GM18861 (cell line): Measurements from ENCODE around the gene PHETA2.

Experiments used
- ATAC-seq: cut with Tn5 transposase; IDR thresholded peaks from one replicate; pipeline ENCODE4 v1.9.1; 2021; ENCODE audit not compliant: unreplicated experiment

Gene PHETA2, protein sequence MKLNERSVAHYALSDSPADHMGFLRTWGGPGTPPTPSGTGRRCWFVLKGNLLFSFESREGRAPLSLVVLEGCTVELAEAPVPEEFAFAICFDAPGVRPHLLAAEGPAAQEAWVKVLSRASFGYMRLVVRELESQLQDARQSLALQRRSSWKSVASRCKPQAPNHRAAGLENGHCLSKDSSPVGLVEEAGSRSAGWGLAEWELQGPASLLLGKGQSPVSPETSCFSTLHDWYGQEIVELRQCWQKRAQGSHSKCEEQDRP

DNA sequence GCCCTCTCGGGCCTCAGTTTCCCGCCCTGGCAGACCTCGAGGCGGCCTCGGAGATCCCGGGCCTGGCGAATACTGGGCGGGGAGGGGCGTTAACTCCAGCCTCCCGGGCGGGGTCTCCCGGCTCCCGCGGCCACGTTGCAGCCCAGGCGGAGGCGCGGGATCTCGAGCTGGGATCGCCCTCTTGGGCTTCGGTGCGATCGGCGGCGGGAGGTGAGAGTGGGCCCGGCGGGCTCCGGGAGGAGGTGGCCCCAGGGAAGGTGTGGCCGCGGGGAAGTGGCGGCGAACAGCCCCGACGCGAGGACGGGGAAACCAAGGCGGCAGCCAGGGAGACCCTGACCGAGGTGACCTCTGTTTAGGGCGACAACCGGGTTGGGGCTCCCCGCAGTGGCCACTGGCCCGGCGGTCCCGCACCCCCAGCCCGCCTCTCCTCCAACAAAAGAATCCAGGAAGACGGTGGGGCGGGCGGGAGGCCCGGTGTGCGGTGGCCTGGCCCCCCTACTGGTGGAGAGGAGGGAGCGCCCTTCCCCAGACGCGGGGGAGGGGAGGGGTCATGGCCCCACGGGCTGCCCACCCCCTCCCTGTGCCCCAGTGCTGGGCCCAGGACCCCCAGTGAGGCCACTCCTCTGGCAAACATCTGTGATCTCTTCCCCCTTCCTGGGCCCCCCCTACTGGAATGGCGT lies at the start of gene PHETA2:
TSS of gene PHETA2 (plus strand) at position 117 of the 680 bp plus-strand sequence. CDS start 3,046 bp downstream, outside the sequence.
- ATAC-seq, result no peak

DNA sequence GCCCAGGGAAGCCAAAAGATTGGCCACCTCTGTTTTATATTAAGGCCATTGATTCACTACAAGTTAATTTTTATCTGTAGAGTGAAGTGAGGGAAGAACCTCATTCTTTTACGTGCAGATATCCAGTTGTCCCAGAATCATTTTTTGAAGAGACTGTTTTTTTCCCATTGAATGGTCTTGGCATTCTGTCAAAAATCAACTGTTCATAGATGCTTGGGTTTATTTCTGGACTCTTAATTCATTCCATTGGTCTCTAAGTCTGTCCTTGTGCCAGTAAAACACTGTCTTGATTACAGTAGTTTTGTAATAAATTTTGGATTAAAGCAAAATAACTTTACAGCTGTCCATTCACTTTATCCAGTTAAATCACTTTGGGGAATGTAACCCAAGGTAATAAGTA lies 48.6 kb upstream of the PHETA2 start:
- no peak for ATAC-seq

DNA sequence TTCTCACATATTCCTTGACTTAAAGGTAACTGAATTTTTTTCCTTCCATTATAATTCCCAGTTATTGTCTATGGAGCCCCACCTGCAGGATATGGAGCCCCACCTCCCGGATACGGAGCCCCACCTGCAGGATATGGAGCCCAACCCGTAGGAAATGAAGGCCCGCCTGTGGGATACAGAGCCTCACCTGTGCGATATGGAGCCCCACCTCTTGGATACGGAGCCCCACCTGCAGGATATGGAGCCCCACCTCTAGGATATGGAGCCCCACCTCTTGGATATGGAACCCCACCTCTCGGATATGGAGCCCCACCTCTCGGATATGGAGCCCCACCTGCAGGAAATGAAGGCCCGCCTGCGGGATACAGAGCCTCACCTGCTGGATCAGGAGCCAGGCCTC lies 47.3 kb upstream of the PHETA2 start:
- ATAC-seq, result no peak

DNA sequence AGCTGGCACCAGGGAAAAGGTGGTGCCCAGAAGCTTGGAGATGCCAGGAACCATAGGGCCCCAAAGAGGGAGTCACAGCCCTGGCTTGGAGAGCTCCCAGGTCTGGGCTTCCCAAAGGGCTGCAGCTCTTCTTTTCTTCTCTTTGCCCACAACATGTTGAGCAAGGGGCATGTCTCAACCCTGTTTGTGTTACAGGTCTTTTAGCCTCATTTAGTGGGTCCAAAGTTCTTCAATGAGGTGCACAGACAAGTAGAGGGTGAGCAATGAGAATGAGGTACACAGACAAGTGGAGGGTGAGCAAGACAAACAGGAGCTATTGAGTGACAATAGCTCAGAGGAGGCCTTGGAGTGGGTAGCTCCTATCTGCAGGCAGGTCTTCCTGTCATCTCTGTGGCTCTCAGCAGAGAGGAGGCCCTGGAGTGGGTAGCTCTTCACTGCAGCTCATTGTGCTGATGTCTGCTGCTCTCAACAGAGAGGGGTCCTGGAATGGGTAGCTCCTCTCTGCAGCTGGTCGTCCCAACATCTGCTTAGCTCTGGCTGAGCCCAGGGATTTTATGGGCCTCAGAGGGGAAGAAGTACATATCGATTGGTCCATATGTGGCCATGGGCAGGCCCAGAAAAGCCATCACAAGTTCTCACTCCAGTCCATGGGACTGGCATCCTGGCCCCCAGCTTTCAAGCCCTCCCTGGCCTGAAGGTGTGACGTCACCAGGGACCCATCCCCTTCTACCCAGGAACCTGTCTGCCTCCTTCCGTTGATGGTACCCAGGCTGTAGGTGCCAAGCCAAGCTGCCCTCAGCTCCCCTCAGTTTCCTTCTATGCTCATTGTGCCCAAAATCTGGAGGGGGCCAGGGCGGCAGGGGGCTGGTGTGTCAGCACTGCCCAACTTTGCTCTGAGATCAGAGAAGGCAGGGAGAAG lies 40.5 kb upstream of the PHETA2 start:
- no peak for ATAC-seq

DNA sequence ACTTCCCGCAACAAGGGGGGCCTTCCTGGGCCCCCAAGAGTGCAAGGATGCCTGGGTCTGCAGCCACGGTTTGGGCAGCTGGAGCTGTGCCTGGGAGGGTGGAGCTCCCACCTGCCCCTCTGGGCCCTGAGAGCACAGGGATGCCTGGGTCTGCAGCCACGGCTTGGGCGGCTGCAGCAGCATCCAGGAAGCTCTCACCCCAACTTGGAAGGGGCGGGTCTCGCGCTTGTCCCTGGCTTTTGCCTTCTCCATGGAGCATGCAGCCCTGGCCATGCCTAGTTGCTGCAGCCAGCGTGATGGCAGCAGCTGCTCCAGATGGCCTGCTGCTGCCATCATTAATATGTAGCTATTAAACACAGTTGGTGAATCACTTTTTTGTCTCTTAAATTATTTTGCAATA lies 38.8 kb upstream of the PHETA2 start:
- ATAC-seq, result no peak

DNA sequence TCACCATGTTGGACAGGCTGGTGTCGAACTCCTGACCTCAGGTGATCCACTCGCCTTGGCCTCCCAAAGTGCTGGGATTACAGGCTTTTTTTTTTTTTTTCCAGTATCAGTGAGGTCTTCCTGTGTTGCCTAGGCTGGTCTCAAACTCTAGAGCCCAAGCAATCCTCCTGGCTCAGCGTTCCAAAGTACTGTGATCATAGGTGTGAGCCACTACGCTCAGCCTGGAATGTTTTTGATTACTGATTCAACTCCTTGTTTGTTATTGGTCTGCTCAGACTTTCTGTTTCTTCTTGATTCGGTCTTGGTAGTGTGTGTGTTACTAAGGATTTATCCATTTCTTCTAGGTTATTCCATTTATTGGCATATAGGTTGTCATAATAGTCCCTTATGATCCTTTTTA lies 34.8 kb upstream of the PHETA2 start:
- ATAC-seq, result no peak

DNA sequence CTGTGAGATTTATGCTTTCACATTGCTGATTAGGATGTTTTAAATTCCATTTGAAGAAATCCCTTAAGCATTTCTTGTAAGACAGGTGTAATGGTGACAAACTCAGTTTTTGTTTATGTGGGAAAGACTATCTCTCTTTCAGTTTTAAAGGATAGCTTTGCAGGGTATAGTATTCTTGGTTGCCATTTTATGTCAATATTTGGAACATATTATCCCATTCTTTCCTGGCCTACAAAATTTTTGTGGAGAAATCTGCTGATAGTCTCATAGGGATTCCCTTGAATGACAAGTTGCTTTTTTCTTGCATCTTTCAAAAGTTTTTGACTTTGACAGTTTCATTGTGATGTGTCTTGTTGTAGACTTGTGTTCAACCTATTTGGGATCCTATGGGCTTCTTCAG lies 32.3 kb upstream of the PHETA2 start:
- no peak for ATAC-seq

DNA sequence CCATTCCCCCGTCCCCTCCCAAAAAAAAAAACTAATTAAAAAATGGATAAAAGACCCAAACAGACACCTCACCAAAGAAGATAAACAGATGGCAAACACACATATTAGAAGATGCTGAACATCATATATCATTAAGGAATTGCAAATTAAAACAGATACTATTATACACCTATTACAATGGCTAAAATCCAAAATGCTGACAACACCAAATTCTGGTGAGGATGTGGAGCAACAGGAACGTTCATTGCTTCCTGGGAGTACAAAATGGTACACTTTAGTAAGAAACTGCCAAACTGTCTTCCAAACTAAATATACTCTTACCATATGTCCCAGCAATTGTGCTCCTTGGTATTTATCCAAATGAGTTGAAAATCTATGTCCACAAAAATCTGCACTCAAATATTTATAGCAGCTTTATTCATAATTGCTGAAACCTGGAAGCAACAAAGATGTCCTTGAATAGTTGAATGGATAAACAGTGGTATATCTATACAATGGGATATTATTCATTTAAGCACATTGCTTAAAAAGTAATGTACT lies 23.3 kb upstream of the PHETA2 start:
- no peak for ATAC-seq

DNA sequence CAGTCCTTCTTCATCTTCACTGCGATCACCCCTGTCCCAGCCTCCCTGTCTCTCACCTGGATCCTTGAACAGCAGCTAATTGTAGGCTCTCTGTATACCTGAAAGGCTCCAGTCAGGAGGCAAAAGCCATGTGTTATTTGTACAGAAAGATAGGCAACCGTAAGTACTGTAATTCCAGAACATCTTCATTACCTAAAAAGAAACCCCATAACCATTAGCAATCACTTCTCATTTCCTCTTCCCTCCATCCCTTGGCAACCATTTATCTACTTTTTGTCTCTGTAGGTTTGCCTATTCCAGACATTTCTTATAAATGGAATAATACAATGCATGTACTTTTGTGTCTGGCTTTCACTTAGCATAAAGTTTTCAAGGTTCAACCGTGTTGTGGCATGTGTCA lies 21.3 kb upstream of the PHETA2 start:
- no peak for ATAC-seq

DNA sequence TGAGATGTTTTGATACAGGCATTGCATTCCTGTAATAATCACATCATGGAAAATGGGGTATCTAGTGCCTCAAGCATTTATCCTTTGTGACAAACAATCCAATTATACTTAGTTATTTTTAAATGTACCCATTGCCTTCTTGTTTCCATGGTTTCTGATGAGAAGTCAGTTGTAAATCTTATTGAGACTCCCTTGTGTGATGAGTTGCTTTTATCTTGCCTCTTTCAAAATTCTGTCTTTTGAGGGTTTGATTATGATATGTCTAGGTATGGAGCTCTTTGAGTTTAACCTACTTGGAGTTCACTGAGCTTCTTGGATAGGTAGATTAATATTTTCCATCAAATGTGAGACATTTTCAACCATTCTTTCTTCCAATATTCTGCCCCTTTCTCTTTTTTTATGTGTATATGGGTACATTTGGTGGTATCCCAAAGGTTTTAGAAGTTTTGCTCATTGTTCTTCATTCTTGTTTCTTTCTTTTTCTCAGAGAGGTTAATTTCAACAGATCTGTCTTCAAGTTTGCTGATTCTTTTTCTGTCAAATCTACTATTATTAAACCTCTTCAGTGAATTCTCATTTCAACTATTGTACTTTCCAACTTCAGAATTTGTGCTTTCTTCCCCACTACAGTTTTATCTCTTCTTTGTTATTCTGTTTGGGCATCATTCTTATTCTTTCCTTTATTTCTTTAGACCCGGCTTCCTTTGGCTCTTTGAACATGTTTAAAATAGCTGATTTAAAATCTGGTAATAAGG lies 17.1 kb upstream of the PHETA2 start:
- ATAC-seq, result no peak

DNA sequence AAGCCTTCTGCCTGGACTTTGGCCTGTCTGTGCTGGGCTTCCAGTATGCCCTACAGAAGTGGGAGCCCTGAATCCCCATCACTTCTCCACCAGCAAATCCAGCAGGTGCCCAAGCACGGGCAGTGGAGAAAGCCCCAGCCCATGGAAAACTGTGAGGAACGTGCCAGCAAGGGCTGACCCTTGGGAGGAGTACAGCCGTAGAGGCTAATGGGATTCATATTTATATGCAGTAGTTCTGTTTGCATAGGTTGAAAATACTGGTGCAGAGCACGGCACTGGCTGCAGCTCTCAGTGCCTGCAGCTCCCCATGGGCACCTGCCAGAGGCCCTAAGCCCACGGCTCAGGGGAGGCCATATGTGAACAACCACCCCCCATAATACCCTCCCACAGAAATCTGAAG lies 13.6 kb upstream of the PHETA2 start:
- no peak for ATAC-seq

DNA sequence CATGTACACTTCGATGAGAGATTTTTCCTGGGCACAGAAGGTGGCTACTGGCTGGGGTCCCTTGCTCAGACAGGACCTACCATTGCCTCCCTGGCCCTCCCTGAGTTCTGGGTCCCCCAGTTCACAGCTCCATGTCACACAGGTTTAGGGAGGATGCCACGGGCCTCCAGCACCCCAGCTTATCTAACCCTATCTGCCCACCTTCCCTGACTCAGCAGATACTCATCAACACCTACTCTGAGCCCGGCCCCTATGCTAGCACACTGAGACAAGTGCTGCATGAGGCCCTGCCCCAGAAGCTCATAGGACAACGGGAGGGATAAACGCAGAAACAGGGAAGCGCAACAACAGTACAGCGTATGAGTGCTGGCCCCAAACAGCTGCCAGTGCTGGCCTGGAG lies 13.0 kb upstream of the PHETA2 start:
- ATAC-seq, result no peak

DNA sequence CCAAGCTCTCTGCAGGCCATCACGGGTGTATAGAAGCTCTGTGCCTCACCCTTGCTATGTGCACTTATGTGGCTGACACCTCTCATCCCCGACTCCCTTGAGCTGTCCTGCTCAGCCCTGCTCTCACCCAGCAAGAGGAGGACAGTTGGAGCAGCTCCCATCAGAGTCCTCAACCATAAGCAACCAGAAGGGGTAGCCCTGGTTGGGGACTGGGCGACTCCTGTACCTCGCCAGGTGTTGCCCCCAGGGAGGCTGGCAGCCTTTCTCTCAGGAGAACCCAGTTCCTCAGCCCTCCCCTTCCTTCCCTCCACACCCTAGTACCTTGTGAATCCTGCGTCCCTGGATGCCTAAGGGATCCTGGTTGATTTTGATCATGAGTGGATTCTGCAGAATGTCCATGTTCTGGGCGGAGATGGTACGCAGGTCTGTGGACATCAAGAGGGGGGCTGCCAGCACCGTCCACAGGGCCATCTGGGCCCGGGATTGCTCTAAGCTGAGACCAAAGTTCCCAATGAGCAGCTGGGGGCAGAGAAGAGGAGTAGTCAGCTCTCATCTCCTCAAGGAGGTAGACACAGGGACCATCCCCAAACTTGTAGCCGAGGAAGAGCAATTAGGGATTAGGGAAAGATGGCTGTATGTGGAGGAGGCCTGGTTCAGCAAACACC lies 11.4 kb upstream of the PHETA2 start:
- no peak for ATAC-seq

DNA sequence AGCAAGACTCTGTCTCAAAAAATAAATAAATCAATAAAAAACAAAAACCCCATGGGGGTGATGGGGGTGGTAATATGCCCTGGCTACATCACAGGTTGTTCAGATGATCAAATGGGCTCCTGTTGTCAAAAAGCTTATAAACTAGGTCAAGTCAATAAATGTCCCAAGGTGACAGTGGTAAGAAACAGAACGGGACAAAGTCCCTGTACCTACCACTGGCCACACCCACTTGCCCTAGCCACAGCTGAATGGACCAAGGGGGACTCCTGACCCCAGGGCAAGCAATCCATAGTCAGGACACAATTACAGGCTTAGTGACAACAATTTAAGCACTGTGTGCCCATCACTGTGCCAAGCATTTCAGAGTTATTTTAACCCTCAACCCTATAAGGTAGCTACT lies 9.4 kb upstream of the PHETA2 start:
- no peak for ATAC-seq

DNA sequence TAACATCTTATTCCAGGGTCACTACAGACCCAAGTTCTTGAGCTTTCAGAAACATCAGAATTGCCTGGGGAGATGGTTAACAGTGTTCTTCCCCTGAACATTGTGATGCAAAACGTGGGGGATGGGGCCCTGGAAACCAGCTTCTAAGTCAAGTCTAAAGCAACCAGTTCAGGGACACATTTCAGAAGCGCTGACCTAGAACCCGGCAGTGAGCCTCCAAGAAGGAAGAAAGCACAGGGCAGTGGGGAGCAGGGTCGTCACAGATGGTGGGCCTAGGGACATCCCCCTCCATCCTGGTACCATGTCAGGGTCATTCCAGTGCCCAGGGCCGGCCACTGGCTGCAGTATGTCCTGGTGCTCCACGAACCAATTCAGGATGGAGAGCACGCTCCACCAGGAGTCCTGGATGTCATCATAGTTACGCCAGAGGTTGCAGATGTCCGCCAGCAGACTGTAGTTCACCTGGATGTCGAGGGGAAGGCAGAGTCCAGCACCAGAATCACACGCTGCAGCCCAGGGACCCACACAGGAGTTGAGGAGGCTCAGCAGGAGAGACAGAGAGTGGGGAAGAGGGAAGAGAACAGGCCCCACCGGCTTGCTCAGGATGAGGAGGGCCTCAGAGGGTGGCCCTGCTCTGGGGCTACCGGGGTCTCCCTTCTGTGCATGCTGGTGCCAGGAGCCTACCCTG lies 8.5 kb upstream of the PHETA2 start:
- no peak for ATAC-seq

DNA sequence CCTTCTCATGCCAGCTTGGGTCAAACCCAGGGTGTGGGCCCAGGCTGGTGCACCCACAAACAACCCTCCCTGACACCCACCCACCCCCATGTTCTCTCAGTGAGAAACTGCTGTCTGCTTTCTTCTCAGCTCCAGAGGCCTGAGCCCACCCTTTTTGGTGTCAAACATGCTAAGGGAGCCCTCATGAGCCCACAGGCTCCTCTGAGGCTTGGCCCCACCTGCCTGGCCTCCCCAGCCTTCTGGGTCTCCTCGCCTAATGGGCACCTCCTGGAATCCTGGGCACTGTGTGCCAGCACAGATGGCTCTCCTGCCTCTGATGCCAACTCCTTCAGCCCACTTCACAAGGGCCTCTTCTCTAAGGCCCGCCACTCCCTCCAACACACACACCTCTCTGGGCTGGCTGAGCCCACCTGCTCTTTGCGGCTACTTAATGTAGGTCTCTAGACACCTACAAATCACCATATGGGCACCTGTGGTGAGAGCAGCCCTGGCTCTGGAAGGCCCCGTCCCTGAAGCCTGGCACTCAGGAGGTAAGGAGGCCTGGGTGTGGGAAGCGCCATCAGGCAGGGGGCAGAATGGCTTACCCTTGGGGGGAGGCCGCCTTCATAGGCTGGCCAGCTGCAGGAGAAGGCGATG lies 7.8 kb upstream of the PHETA2 start:
- ATAC-seq, result no peak

DNA sequence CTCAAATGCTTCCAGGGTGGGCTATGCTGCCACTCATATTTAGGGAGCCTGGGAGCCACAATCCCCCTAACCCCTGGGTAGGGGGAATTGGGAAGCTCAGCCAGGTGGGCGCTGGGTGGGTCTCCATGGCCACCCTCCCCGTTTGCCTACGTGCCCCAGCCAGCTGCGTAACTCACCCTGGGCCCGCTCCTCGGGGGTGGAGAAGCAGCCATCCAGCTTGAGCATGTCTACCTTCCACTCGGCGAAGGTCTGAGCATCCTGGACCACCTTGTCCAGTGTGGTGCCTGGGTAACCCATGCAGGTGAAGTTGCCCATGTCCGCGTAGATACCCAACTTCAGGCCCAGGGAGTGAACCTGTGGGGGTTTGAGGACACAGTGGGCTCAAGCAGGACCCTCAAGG lies 7.1 kb upstream of the PHETA2 start:
- no peak for ATAC-seq

DNA sequence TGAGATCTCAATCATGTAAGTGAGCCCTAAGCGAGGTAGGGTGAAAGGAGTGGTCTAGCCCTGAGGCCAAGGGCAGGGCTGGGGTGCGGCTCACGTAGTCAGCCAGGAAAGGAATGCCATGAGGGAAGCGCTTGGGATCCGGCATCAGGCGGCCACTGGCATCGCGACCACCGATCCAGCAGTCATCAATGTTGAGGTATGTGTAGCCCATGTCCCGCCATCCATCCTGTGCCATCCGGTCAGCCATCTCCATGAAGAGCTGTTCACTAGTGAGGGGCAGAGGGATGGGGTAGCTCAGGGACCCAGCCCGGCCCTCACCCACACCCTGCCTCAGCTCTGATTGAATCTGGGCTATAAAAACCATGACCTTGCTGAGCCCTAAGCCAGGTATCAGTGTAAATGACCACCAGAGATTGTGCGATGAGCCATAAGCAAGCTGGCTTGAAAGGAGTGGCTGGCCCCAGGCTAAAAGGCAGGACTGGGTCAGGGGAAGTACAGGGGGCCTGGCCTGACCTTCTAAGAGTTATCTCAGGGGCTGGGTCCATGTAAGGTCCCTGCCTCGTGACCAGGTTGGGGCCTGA lies 6.3 kb upstream of the PHETA2 start:
- no peak for ATAC-seq

DNA sequence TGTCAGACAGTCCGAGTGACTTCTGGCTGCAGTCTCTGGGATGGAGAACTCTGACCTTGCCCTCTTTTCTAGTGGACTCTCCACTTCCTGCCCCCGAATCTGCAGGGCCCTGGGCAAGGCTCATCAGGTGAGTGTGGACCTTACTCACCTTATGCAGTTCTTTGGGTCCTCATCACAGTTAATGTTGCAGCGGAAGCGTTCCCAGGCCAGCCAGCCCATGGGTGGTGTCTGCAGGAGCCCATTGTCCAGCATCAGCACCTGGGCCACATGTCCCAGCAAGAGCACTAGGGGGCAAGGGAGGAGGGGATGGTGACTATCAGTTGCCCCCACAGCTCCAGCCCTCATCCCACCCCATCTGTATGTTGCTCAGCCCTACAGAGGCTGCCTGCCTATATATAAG lies 5.8 kb upstream of the PHETA2 start:
- ATAC-seq, result no peak
